IMR-90 (cell line): ENCODE measurements around the gene PLXNA4. TPM values are rescaled to one million over a fixed set of nuclear protein-coding genes. Genes with fewer than 3 reads are reported as not detected.

Experiments
- ATAC-seq: fragments of 200-7000 bp; cut with Tn5 transposase; 2 replicates; pipeline ENCODE4 v1.9.1; 2020; ENCODE audit warnings: low read depth, mild to moderate bottlenecking, moderate library complexity
- BruUV-seq: library from RNA; stranded (reverse); fragments of 400-500 nt; replicated peaks from 2 replicates; lab custom pipeline; 2021; lab: Mats Ljungman, UMichigan
- CTCF ChIA-PET: fragments of 300-600 bp; formaldehyde crosslinking; extraction: SDS; loops from one replicate; lab custom pipeline; 2021; ENCODE audit warnings: antibody characterized with exemption; lab: Yijun Ruan, JAX
- POLR2A ChIA-PET: fragments of 300-600 bp; sonication (Branson Sonifier 250); formaldehyde crosslinking; loops from one replicate; lab custom pipeline; 2022; ENCODE audit warnings: antibody characterized with exemption; ENCODE audit not compliant: unreplicated experiment; lab: Charles Lee
- DNase-seq: peaks from one replicate; pipeline ENCODE4 v3.0.0; 2013
- H2AFZ ChIP-seq: replicated peaks from 2 replicates; pipeline ENCODE3; 2013; ENCODE audit warnings: low read length, mild to moderate bottlenecking; ENCODE audit not compliant: poor library complexity
- H2AK5ac ChIP-seq: 2 replicates; pipeline ENCODE4 v1.6.1; 2013; ENCODE audit warnings: low read depth, low read length, inconsistent platforms
- H2AK9ac ChIP-seq: replicated peaks from 2 replicates; pipeline ENCODE3; 2013; ENCODE audit warnings: mild to moderate bottlenecking, low read depth, low read length, moderate library complexity; ENCODE audit not compliant: poor library complexity
- H2BK120ac ChIP-seq: 2 replicates; pipeline ENCODE4 v1.6.1; 2013; ENCODE audit warnings: low read depth, low read length, inconsistent platforms
- H2BK15ac ChIP-seq: 3 replicates; pipeline ENCODE4 v1.6.1; 2013; ENCODE audit warnings: low read depth, low read length, inconsistent platforms
- H2BK20ac ChIP-seq: 2 replicates; pipeline ENCODE4 v1.6.1; 2013; ENCODE audit warnings: low read depth, mild to moderate bottlenecking, inconsistent platforms, low read length, moderate library complexity
- H2BK5ac ChIP-seq: 2 replicates; pipeline ENCODE4 v1.6.1; 2013; ENCODE audit warnings: mild to moderate bottlenecking, low read depth, low read length, inconsistent platforms; ENCODE audit not compliant: poor library complexity, severe bottlenecking
- H3K14ac ChIP-seq: replicated peaks from 2 replicates; pipeline ENCODE4 v1.6.1; 2013; ENCODE audit warnings: low read depth, low read length, inconsistent platforms
- H3K18ac ChIP-seq: 2 replicates; pipeline ENCODE4 v1.6.1; 2013; ENCODE audit warnings: low read depth, low read length, control low read depth
- H3K23ac ChIP-seq: 2 replicates; pipeline ENCODE4 v1.6.1; 2013; ENCODE audit warnings: low read depth, low read length, inconsistent platforms
- H3K27ac ChIP-seq: 2 replicates; pipeline ENCODE4 v1.5.1; 2013; ENCODE audit warnings: mild to moderate bottlenecking, control low read depth, low read length; ENCODE audit not compliant: insufficient read depth
- H3K27me3 ChIP-seq: 2 replicates; pipeline ENCODE4 v1.6.1; 2013; ENCODE audit warnings: low read length; ENCODE audit not compliant: control insufficient read depth, insufficient read depth
- H3K36me3 ChIP-seq: 2 replicates; pipeline ENCODE4 v1.6.1; 2013; ENCODE audit warnings: low read length, mixed read lengths; ENCODE audit not compliant: control insufficient read depth, insufficient read depth
- H3K4ac ChIP-seq: 2 replicates; pipeline ENCODE4 v1.6.1; 2013; ENCODE audit warnings: low read depth, low read length, inconsistent platforms
- H3K4me1 ChIP-seq: 2 replicates; pipeline ENCODE4 v1.6.1; 2013; ENCODE audit warnings: low read length, mixed read lengths; ENCODE audit not compliant: control insufficient read depth, insufficient read depth
- H3K4me2 ChIP-seq: 2 replicates; pipeline ENCODE4 v1.6.1; 2013; ENCODE audit warnings: low read depth, mild to moderate bottlenecking, control low read depth, low read length, moderate library complexity
- H3K4me3 ChIP-seq: 2 replicates; pipeline ENCODE4 v1.5.1; 2013; ENCODE audit warnings: low read depth, mild to moderate bottlenecking, control low read depth, low read length, moderate library complexity; ENCODE audit not compliant: insufficient read depth
- H3K56ac ChIP-seq: 2 replicates; pipeline ENCODE4 v1.6.1; 2013; ENCODE audit warnings: low read length, inconsistent platforms; ENCODE audit not compliant: insufficient read depth; ENCODE audit errors: extremely low read depth
- H3K79me1 ChIP-seq, 2 experiments: 2 replicates each; pipeline ENCODE4 v1.6.1; 2013; ENCODE audit warnings: low read length in 2 of 2, inconsistent platforms in 1 of 2, low read depth in 1 of 2
- H3K9ac ChIP-seq: 2 replicates; pipeline ENCODE4 v1.6.1; 2013; ENCODE audit warnings: low read depth, low read length, control low read depth
- H3K9me1 ChIP-seq: 2 replicates; pipeline ENCODE4 v1.6.1; 2013; ENCODE audit warnings: low read length, inconsistent platforms; ENCODE audit not compliant: insufficient read depth
- H3K9me3 ChIP-seq: 2 replicates; pipeline ENCODE4 v1.6.1; 2013; ENCODE audit warnings: low read length; ENCODE audit not compliant: control insufficient read depth, insufficient read depth
- H4K20me1 ChIP-seq: 2 replicates; pipeline ENCODE4 v1.6.1; 2013; ENCODE audit warnings: low read length, inconsistent platforms; ENCODE audit not compliant: insufficient read depth
- H4K5ac ChIP-seq: 2 replicates; pipeline ENCODE4 v1.6.1; 2013; ENCODE audit warnings: mild to moderate bottlenecking, low read depth, low read length, control low read depth
- H4K8ac ChIP-seq, 2 experiments: 2 replicates each; pipeline ENCODE4 v1.6.1; 2013; ENCODE audit warnings: low read depth in 2 of 2, low read length in 2 of 2, control low read depth in 1 of 2, inconsistent platforms in 1 of 2
- H4K91ac ChIP-seq: 2 replicates; pipeline ENCODE4 v1.6.1; 2013; ENCODE audit warnings: low read depth, low read length, inconsistent platforms; ENCODE audit not compliant: insufficient read depth
- BHLHE40 ChIP-seq: fragments of 150-350 bp; IDR thresholded peaks from 2 replicates; pipeline ENCODE4 v1.6.1; 2016; ENCODE audit warnings: mild to moderate bottlenecking, low read depth, low read length
- CEBPB ChIP-seq: IDR thresholded peaks from 2 replicates; pipeline ENCODE4 v1.6.1; 2012; ENCODE audit warnings: low read depth, low read length, improper control_type of control experiment
- CHD1 ChIP-seq: IDR thresholded peaks from 2 replicates; pipeline ENCODE4 v1.6.1; 2012; ENCODE audit warnings: low read depth, low read length, improper control_type of control experiment
- CTCF ChIP-seq: conservative IDR thresholded peaks from 2 replicates; pipeline ENCODE4 v1.5.1; 2012; ENCODE audit warnings: mild to moderate bottlenecking, low read depth, low read length, improper control_type of control experiment
- FOS ChIP-seq: fragments of 150-350 bp; IDR thresholded peaks from 2 replicates; pipeline ENCODE4 v1.6.1; 2016; ENCODE audit warnings: low read depth, low read length
- MAFK ChIP-seq: IDR thresholded peaks from 2 replicates; pipeline ENCODE4 v1.6.1; 2012; ENCODE audit warnings: low read depth, low read length, improper control_type of control experiment
- MAZ ChIP-seq: IDR thresholded peaks from 2 replicates; pipeline ENCODE4 v1.6.1; 2012; ENCODE audit warnings: low read depth, mild to moderate bottlenecking, low read length, improper control_type of control experiment, moderate library complexity, borderline replicate concordance
- NFE2L2 ChIP-seq: fragments of 150-350 bp; IDR thresholded peaks from 2 replicates; pipeline ENCODE4 v1.6.1; 2016; ENCODE audit warnings: low read depth, mild to moderate bottlenecking, low read length
- RAD21 ChIP-seq: IDR thresholded peaks from 2 replicates; pipeline ENCODE4 v1.6.1; 2012; ENCODE audit warnings: low read length, improper control_type of control experiment
- RCOR1 ChIP-seq: IDR thresholded peaks from 2 replicates; pipeline ENCODE4 v1.6.1; 2012; ENCODE audit warnings: mild to moderate bottlenecking, low read length, improper control_type of control experiment; ENCODE audit not compliant: insufficient replicate concordance
- RFX5 ChIP-seq: IDR thresholded peaks from 2 replicates; pipeline ENCODE4 v1.8.0; 2012; ENCODE audit warnings: low read depth, mild to moderate bottlenecking, low read length, moderate library complexity
- WGBS, 2 experiments: methylation state at CpG; one replicate each; pipeline versions ENCODE4 v1.1.5 to v1.1.7; 2013; ENCODE audit warnings: missing lambda C conversion rate in 2 of 2; ENCODE audit not compliant: insufficient read length in 1 of 2; ENCODE audit errors: extremely low coverage in 2 of 2; 5-methylcytosine and 5-hydroxymethylcytosine counted together
- dilution Hi-C: fragments of 300-500 bp; cut with HindIII; formaldehyde crosslinking; loops from one replicate; pipeline ENCODE4 v1.14.3; 2018; ENCODE audit warnings: low sequenced_read_pairs; ENCODE audit not compliant: unreplicated experiment
- in situ Hi-C: fragments of 300-500 bp; cut with MboI; formaldehyde crosslinking; loops from 3 replicates; pipeline ENCODE4 v1.14.3; 2019; ENCODE audit warnings: low sequenced_read_pairs, inconsistent platforms, mixed read lengths
- intact Hi-C: fragments of 100-400 bp; cut with micrococcal nuclease; formaldehyde crosslinking; loops from 2 replicates; pipeline ENCODE4 v1.10.0; 2022
- polyA plus RNA-seq, 3 experiments: library from polyadenylated mRNA; depleted of rRNA; stranded (reverse); fragments of >200 nt; gene quantifications; 2 replicates each; pipeline ENCODE4 v1.2.3, GENCODE V29; 2012; ENCODE audit warnings: low replicate concordance in 1 of 3
- total RNA-seq: library from RNA; depleted of rRNA; stranded (reverse); fragments of >200 nt; gene quantifications from 2 replicates; pipeline ENCODE4 v1.2.3, GENCODE V29; 2012

PLXNA4 gene
- total and polyA plus RNA-seq, 2 of the 4 experiments (the other 2 are of a cell fraction), result under 0.01 TPM

GRCh38 chr7:132312531-132313055 lies 263.7 kb downstream of the PLXNA4 start:
- H3K36me3 ChIP-seq, result no peaks in the 10 kb centered on the region
- no peak overlapping the region for H3K14ac ChIP-seq
- no peaks in the 10 kb centered on the region for H3K79me1 ChIP-seq
- no peak overlapping the region for H3K56ac ChIP-seq
- no peak overlapping the region for H2BK120ac ChIP-seq
- in situ Hi-C loops, result loop anchor here (25.0 kb wide), 1 partner anchor 1125 kb away; no protein-coding TSS in a partner anchor
- H4K91ac ChIP-seq, result no peak overlapping the region
- H2AFZ ChIP-seq, result no peak overlapping the region
- no peak overlapping the region for H2BK5ac ChIP-seq
- H2AK9ac ChIP-seq, result no peak overlapping the region
- H3K4me2 ChIP-seq, result no peak overlapping the region
- H2AK5ac ChIP-seq, result no peak overlapping the region
- no peak overlapping the region for H3K27ac ChIP-seq
- H3K9me1 ChIP-seq, result no peaks in the 10 kb centered on the region
- ChIA-PET POLR2A (no interaction called here), CTCF (interaction anchor here (1.3 kb wide), 1 partner anchor 268 kb away, joined by 3 read pairs; no protein-coding TSS in a partner anchor)
- intact Hi-C loops, result loop anchor here (10.0 kb wide), 1 partner anchor 1702 kb away; no protein-coding TSS in a partner anchor
- DNase-seq (no peak), ATAC-seq (no peak)
- H3K27me3 ChIP-seq, result no peaks in the 10 kb centered on the region
- H3K4me3 ChIP-seq, result no peak overlapping the region
- no peak overlapping the region for H2BK20ac ChIP-seq
- no peaks in the 10 kb centered on the region for H3K9me3 ChIP-seq
- no peak for TF ChIP-seq CHD1
- no peak for TF ChIP-seq BHLHE40
- no peak for TF ChIP-seq MAZ
- TF ChIP-seq MAFK, result no peak
- TF ChIP-seq FOS, result no peak
- TF ChIP-seq CTCF, result no peak
- TF ChIP-seq RAD21, result no peak
- no peak for TF ChIP-seq RFX5
- no peak for TF ChIP-seq NFE2L2
- TF ChIP-seq CEBPB, result no peak
- TF ChIP-seq RCOR1, result no peak
- no peak overlapping the region for H3K4ac ChIP-seq
- dilution Hi-C loops, result no loop called here
- H3K4me1 ChIP-seq, result no peaks in the 10 kb centered on the region
- no CpG with 5 or more reads among the region's 4 CpGs for WGBS, 2 experiments
- no peak overlapping the region for H3K23ac ChIP-seq
- no peaks in the 10 kb centered on the region for H4K20me1 ChIP-seq
- no peak overlapping the region for H4K5ac ChIP-seq
- H3K18ac ChIP-seq, result no peak overlapping the region
- H3K9ac ChIP-seq, result no peak overlapping the region
- no TSS peak for BruUV-seq
- no peak overlapping the region for H2BK15ac ChIP-seq
- H4K8ac ChIP-seq, result no peak overlapping the region
